Measurements from ENCODE around the gene ARMC2.
A peak's percentile ranks its signal among the peaks of the same experiment; 100 is the strongest.

ARMC2 gene

DNA sequence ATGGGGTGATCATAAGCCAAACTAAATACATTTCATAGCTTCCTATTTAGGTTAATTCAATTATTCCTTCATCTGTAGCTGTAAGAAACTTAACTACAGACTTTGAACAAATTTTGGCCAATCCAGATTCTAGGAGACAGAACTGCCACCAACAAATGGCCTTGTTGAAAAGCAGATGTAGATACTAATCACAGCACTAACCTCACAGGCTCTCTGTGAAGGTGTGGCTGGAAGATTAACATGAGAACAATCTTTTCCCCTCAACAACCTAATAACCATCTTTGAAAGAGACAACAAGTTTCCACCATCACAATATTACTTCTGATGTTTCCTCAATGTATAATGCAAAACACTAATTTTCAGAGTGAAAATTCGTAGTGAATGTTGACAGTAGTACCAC lies 158.6 kb downstream of the ARMC2 start:
- ATAC-seq (replicated peaks) (no peak), DNase-seq (no peak)
- H3K4me3 Mint-ChIP-seq = peak overlapping the region; percentile 92 to 95
- H3K4me1 Mint-ChIP-seq (ENCODE audit: low read depth in 2 of 2) = peaks cover 39 to 59% of the 10 kb centered on the region in 2 donors
- H3K27me3 Mint-ChIP-seq = no peaks in the 10 kb centered on the region
- H3K27ac Mint-ChIP-seq = peak overlapping the region; percentile 90 to 99
- no peaks in the 10 kb centered on the region for H3K9me3 Mint-ChIP-seq
- H3K36me3 Mint-ChIP-seq (ENCODE audit: insufficient read depth) = peaks cover 17% of the 10 kb centered on the region

DNA sequence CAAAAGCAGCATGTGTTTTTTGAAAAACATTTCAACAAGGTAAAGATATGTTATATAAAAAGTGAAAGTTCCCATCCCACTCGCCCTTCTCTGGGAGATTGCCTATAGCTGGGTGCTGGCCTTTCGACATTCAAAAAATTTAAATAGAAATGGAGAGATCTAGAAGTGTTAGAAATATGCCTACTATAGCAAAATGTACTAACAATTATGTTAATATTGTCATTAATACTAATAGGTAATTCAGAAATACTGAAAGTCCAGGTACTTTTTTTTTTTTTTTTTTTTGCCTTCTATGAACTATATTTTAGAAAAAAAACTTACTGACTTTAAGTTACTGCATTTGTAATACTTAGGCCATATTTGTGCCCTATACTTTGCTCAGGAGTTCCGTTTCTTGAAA lies 159.3 kb downstream of the ARMC2 start:
- Mint-ChIP-seq H3K36me3 (ENCODE audit: insufficient read depth) (peaks cover 17% of the 10 kb centered on the region), H3K27ac (peak overlapping the region; percentile 90 to 99), H3K4me3 (peak overlapping the region; percentile 92 to 95), H3K9me3 (no peaks in the 10 kb centered on the region), H3K27me3 (no peaks in the 10 kb centered on the region), H3K4me1 (ENCODE audit: low read depth in 2 of 2) (peaks cover 38 to 55% of the 10 kb centered on the region in 2 donors)
- ATAC-seq (replicated peaks) = no peak
- DNase-seq = no peak

GRCh38 chr6:109008054-109008453 lies 159.8 kb downstream of the ARMC2 start:
- H3K27ac Mint-ChIP-seq = peak overlapping the region; percentile 90 to 99
- peaks cover 39 to 58% of the 10 kb centered on the region in 2 donors for H3K4me1 Mint-ChIP-seq (ENCODE audit: low read depth in 2 of 2)
- no peak for DNase-seq
- no peaks in the 10 kb centered on the region for H3K27me3 Mint-ChIP-seq
- peak overlapping the region; percentile 92 to 95 for H3K4me3 Mint-ChIP-seq
- ATAC-seq (replicated peaks) = no peak
- no peaks in the 10 kb centered on the region for H3K9me3 Mint-ChIP-seq
- H3K36me3 Mint-ChIP-seq (ENCODE audit: insufficient read depth) = peaks cover 17% of the 10 kb centered on the region

DNA sequence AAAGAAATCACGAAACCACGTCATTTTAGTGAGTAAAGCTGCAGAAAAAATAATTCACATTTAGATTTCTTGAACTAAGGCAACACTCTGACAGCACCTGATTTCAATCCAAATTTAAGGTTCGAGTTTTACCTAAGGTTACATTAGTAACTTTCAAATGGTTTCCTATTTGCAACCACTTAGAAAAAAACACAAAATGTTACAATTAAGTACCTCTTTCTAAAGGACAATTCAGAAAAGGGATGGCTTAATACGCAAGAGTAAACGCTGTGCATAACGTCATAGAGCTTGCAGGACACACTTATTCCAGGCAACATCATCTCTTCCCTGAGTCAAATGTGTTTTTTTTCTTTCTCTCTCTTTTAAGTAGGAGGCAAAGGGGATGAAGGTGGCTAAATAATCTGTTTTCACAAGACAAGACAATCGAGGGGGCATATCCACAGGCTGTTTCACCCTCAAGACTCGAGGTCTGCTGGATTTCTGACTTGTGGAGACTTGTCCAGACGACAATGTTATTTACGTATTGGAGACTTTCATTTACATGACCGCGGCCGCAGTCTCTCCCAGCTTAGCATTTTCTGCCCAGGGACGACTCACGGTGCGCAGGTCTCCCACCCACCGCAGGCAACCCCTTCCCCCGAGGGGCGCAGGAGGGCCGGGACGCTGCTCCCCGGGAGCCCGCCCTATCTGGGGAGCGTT lies 160.5 kb downstream of the ARMC2 start:
- Mint-ChIP-seq H3K36me3 (ENCODE audit: insufficient read depth) (peaks cover 17% of the 10 kb centered on the region), H3K9me3 (no peaks in the 10 kb centered on the region), H3K4me1 (ENCODE audit: low read depth in 2 of 2) (peaks cover 40 to 59% of the 10 kb centered on the region in 2 donors), H3K27me3 (no peaks in the 10 kb centered on the region), H3K4me3 (peak overlapping the region; percentile 92 to 95), H3K27ac (peak overlapping the region; percentile 90 to 99)
- DNase-seq (peak; percentile 13 to 35 (median 21)), ATAC-seq (replicated peaks) (peak; percentile 11)

GRCh38 chr6:109009236-109009961 lies 161.2 kb downstream of the ARMC2 start:
- H3K36me3 Mint-ChIP-seq (ENCODE audit: insufficient read depth) = peaks cover 17% of the 10 kb centered on the region
- peak; percentile 88 to 90 (median 89) for DNase-seq
- H3K27me3 Mint-ChIP-seq = no peaks in the 10 kb centered on the region
- ATAC-seq (replicated peaks) = peak; percentile 92
- no peaks in the 10 kb centered on the region for H3K9me3 Mint-ChIP-seq
- peak overlapping the region; percentile 97 to 99 for H3K27ac Mint-ChIP-seq
- peaks cover 40 to 55% of the 10 kb centered on the region in 2 donors for H3K4me1 Mint-ChIP-seq (ENCODE audit: low read depth in 2 of 2)
- peak overlapping the region; percentile 92 to 95 for H3K4me3 Mint-ChIP-seq

GRCh38 chr6:109009962-109010704 lies 161.9 kb downstream of the ARMC2 start:
- Mint-ChIP-seq H3K36me3 (ENCODE audit: insufficient read depth) (peaks cover 10% of the 10 kb centered on the region), H3K27me3 (no peaks in the 10 kb centered on the region), H3K4me3 (peak overlapping the region; percentile 92 to 95), H3K27ac (peak overlapping the region; percentile 97 to 99), H3K4me1 (ENCODE audit: low read depth in 2 of 2) (peaks cover 36 to 54% of the 10 kb centered on the region in 2 donors), H3K9me3 (no peaks in the 10 kb centered on the region)
- DNase-seq = no peak
- ATAC-seq (replicated peaks) = no peak

DNA sequence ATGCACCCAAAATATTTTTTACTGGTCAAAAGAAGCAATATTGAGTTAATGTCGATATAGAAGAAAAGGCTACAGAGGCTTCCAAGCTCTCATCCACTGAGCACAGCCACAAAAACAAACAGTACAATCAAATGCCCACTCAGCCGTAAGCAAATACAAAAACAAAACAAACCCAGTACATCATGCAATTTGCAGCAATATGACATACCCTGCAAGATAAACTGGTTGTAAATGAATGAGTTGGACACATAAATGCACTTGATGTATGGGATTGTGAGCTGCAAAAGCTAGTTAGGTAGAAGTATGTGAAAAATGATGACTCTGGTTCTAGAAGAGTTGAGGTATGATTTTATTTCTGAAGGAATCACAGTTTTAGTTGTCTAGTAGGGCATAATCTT lies 162.5 kb downstream of the ARMC2 start:
- no peaks in the 10 kb centered on the region for H3K9me3 Mint-ChIP-seq
- H3K4me1 Mint-ChIP-seq (ENCODE audit: low read depth in 2 of 2) = peaks cover 40 to 57% of the 10 kb centered on the region in 2 donors
- H3K27ac Mint-ChIP-seq = peak overlapping the region; percentile 97 to 99
- ATAC-seq (replicated peaks) (no peak), DNase-seq (no peak)
- H3K36me3 Mint-ChIP-seq (ENCODE audit: insufficient read depth) = peaks cover 9% of the 10 kb centered on the region
- H3K4me3 Mint-ChIP-seq = peak overlapping the region; percentile 92 to 95
- H3K27me3 Mint-ChIP-seq = no peaks in the 10 kb centered on the region

GRCh38 chr6:109013656-109014305 lies 165.6 kb downstream of the ARMC2 start:
- Mint-ChIP-seq H3K36me3 (ENCODE audit: insufficient read depth) (peaks cover 9% of the 10 kb centered on the region), H3K27ac (peak overlapping the region; percentile 11 to 51), H3K9me3 (no peaks in the 10 kb centered on the region), H3K4me1 (ENCODE audit: low read depth in 2 of 2) (peaks cover 26 to 39% of the 10 kb centered on the region in 2 donors), H3K27me3 (no peaks in the 10 kb centered on the region), H3K4me3 (no peak overlapping the region)
- ATAC-seq (replicated peaks) (no peak), DNase-seq (no peak)

- H3K36me3 Mint-ChIP-seq (ENCODE audit: insufficient read depth) = peaks cover 7% of the 10 kb centered on the region
- peak overlapping the region; percentile 67 to 88 for H3K27ac Mint-ChIP-seq
- no peak overlapping the region for H3K4me3 Mint-ChIP-seq
- ATAC-seq (replicated peaks) (no peak), DNase-seq (no peak)
- H3K9me3 Mint-ChIP-seq = no peaks in the 10 kb centered on the region
- no peaks in the 10 kb centered on the region for H3K27me3 Mint-ChIP-seq
- peaks cover 29 to 43% of the 10 kb centered on the region in 2 donors for H3K4me1 Mint-ChIP-seq (ENCODE audit: low read depth in 2 of 2)
Measured at GRCh38 chr6:109014606-109015005, 166.4 kb downstream of the ARMC2 start.

DNA sequence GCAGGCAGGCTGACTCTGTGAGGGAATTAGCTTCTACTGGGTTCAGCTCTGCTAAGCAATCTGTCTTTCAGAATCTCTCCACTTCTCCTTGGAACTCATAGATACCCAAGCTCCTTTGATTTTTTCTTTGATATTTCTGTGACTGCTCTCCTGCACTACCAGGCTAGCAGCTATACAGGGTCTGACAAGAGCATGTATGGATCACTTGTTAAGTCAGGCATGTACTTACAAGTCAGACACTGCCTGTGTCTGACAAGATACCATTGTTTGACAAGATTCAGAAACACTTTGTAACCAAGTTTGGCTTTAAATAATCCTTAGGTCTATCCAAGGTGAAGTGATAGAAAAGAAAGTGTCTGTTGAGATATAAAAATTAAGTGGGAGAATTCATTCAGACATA lies 167.0 kb downstream of the ARMC2 start:
- H3K27me3 Mint-ChIP-seq = no peaks in the 10 kb centered on the region
- H3K4me3 Mint-ChIP-seq = no peak overlapping the region
- DNase-seq = no peak
- peaks cover 23 to 43% of the 10 kb centered on the region in 2 donors for H3K4me1 Mint-ChIP-seq (ENCODE audit: low read depth in 2 of 2)
- ATAC-seq (replicated peaks) = no peak
- peak overlapping the region in 1 of 2 donors; percentile 14 for H3K27ac Mint-ChIP-seq
- no peaks in the 10 kb centered on the region for H3K9me3 Mint-ChIP-seq
- H3K36me3 Mint-ChIP-seq (ENCODE audit: insufficient read depth) = peaks cover 2% of the 10 kb centered on the region

GRCh38 chr6:109019911-109020310 lies 171.7 kb downstream of the ARMC2 start:
- peak overlapping the region in 1 of 2 donors; percentile 19 for H3K4me3 Mint-ChIP-seq
- peak; percentile 96 for ATAC-seq (replicated peaks)
- no peak for DNase-seq
- peak overlapping the region; percentile 30 to 70 for H3K27ac Mint-ChIP-seq
- peaks cover 17 to 41% of the 10 kb centered on the region in 2 donors for H3K4me1 Mint-ChIP-seq (ENCODE audit: low read depth in 2 of 2)
- H3K9me3 Mint-ChIP-seq = no peaks in the 10 kb centered on the region
- H3K36me3 Mint-ChIP-seq (ENCODE audit: insufficient read depth) = no peaks in the 10 kb centered on the region
- H3K27me3 Mint-ChIP-seq = no peaks in the 10 kb centered on the region

- no peak overlapping the region for H3K4me3 Mint-ChIP-seq
- H3K27ac Mint-ChIP-seq = no peak overlapping the region
- peaks cover 3% of the 10 kb centered on the region for H3K36me3 Mint-ChIP-seq (ENCODE audit: insufficient read depth)
- peaks cover 25 to 44% of the 10 kb centered on the region in 2 donors for H3K4me1 Mint-ChIP-seq (ENCODE audit: low read depth in 2 of 2)
- H3K27me3 Mint-ChIP-seq = no peaks in the 10 kb centered on the region
- DNase-seq (no peak), ATAC-seq (replicated peaks) (no peak)
- no peaks in the 10 kb centered on the region for H3K9me3 Mint-ChIP-seq
Measured at GRCh38 chr6:109021870-109022269, 173.6 kb downstream of the ARMC2 start.

DNA sequence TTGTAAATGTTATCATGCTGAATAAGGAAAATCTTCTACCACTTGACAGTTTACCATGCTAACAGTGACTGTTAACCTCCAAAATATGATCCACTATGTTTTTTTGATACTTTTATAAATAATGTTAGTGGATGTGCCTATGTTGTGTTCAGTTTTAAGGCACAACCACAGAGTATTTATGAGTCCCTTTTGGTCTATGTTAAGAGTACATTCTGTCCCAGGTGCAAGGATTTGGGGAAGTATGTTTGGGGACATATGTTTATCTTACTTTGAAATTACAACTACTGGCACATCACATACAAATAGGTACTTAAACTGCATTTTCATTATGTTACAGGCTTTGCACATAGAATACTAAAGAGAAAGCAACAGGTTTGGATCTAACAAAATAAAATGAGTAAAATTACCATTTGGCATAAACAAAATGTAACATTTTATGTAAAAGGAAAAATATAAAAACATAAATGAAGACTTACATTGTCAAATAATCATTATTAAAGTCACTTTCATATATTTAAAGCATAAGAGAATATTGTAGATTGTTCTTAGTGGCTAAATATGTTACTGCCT lies 175.2 kb downstream of the ARMC2 start:
- DNase-seq (no peak), ATAC-seq (replicated peaks) (no peak)
- no peaks in the 10 kb centered on the region for H3K9me3 Mint-ChIP-seq
- no peaks in the 10 kb centered on the region for H3K27me3 Mint-ChIP-seq
- H3K27ac Mint-ChIP-seq = peak overlapping the region in 1 of 2 donors; percentile 33
- peaks cover 25 to 44% of the 10 kb centered on the region in 2 donors for H3K4me1 Mint-ChIP-seq (ENCODE audit: low read depth in 2 of 2)
- H3K4me3 Mint-ChIP-seq = no peak overlapping the region
- H3K36me3 Mint-ChIP-seq (ENCODE audit: insufficient read depth) = peaks cover 3% of the 10 kb centered on the region

Data from effector memory CD8-positive, alpha-beta T cell (primary cell).